Neural cell (in vitro differentiated cells): Measurements from ENCODE around the gene PNRC2.

Experiments used
- EP300 ChIP-seq: fragments of 450-650 bp; conservative IDR thresholded peaks from 2 replicates; pipeline ENCODE4 v1.6.1; 2014; ENCODE audit warnings: antibody characterized with exemption, mild to moderate bottlenecking, moderate library complexity; ENCODE audit not compliant: poor library complexity, severe bottlenecking
- EZH2 ChIP-seq: fragments of 200-600, 300-800 bp; shearing (Covaris generic), sonication (generic); IDR thresholded peaks from 2 replicates; pipeline ENCODE4 v1.6.1; 2014; ENCODE audit warnings: antibody characterized with exemption, low read length, borderline replicate concordance, mild to moderate bottlenecking; ENCODE audit not compliant: insufficient read depth, poor library complexity, severe bottlenecking
- POLR2AphosphoS5 ChIP-seq: IDR thresholded peaks from 2 replicates; pipeline ENCODE4 v1.6.1; 2012
- SMC3 ChIP-seq: fragments of 450-650 bp; conservative IDR thresholded peaks from 2 replicates; pipeline ENCODE4 v1.6.1; 2014; ENCODE audit warnings: antibody characterized with exemption, mild to moderate bottlenecking, moderate library complexity; ENCODE audit not compliant: poor library complexity
- TAF1 ChIP-seq: IDR thresholded peaks from 2 replicates; pipeline ENCODE4 v1.6.1; 2012; ENCODE audit warnings: low read depth
- TF ChIP-seq, protein P1 (sequence below): fragments of 450-650 bp; IDR thresholded peaks from 2 replicates; pipeline ENCODE4 v1.5.1; 2014; ENCODE audit warnings: antibody characterized with exemption, mild to moderate bottlenecking, moderate library complexity; ENCODE audit not compliant: poor library complexity, severe bottlenecking
- TF ChIP-seq, protein P2 (sequence below): IDR thresholded peaks from 2 replicates; pipeline ENCODE4 v1.6.1; 2012; ENCODE audit warnings: borderline replicate concordance

DNA sequence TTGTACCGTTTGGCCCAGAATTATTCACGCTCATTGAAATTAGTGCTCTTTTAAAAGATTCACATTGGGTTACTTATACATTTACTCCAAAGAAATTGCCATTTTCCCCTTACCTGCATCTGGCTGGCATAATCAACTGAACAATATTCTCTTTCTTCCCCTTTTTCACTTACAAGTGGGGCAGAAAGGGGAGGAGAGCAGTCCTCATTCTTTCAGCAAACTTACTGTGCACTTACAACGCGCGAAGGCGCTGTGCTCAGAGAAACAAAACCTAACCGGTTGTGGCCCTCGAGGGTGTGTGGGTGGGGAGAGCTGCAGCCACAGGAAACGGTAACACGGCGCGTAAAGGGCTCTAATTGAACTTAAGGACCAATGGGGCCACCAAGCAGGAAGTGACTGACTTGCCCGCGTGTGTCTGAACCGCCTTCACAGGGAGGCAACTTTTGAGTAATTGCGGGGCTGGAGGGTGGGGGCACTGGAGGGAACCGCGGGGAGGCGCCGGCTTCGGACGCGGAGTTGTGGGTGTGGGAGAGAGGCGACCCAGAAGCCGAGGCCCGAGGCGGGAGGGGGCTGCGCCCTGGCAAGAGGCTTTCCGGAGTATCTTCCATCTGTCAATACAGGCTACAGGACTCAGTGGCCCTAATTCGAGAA lies 693 bp upstream of the PNRC2 start:
- TF ChIP-seq, protein P1, sequence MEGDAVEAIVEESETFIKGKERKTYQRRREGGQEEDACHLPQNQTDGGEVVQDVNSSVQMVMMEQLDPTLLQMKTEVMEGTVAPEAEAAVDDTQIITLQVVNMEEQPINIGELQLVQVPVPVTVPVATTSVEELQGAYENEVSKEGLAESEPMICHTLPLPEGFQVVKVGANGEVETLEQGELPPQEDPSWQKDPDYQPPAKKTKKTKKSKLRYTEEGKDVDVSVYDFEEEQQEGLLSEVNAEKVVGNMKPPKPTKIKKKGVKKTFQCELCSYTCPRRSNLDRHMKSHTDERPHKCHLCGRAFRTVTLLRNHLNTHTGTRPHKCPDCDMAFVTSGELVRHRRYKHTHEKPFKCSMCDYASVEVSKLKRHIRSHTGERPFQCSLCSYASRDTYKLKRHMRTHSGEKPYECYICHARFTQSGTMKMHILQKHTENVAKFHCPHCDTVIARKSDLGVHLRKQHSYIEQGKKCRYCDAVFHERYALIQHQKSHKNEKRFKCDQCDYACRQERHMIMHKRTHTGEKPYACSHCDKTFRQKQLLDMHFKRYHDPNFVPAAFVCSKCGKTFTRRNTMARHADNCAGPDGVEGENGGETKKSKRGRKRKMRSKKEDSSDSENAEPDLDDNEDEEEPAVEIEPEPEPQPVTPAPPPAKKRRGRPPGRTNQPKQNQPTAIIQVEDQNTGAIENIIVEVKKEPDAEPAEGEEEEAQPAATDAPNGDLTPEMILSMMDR, result no peak
- TF ChIP-seq EP300 (no peak), SMC3 (no peak), TAF1 (no peak), EZH2 (no peak), POLR2AphosphoS5 (no peak)
- TF ChIP-seq, protein P2, sequence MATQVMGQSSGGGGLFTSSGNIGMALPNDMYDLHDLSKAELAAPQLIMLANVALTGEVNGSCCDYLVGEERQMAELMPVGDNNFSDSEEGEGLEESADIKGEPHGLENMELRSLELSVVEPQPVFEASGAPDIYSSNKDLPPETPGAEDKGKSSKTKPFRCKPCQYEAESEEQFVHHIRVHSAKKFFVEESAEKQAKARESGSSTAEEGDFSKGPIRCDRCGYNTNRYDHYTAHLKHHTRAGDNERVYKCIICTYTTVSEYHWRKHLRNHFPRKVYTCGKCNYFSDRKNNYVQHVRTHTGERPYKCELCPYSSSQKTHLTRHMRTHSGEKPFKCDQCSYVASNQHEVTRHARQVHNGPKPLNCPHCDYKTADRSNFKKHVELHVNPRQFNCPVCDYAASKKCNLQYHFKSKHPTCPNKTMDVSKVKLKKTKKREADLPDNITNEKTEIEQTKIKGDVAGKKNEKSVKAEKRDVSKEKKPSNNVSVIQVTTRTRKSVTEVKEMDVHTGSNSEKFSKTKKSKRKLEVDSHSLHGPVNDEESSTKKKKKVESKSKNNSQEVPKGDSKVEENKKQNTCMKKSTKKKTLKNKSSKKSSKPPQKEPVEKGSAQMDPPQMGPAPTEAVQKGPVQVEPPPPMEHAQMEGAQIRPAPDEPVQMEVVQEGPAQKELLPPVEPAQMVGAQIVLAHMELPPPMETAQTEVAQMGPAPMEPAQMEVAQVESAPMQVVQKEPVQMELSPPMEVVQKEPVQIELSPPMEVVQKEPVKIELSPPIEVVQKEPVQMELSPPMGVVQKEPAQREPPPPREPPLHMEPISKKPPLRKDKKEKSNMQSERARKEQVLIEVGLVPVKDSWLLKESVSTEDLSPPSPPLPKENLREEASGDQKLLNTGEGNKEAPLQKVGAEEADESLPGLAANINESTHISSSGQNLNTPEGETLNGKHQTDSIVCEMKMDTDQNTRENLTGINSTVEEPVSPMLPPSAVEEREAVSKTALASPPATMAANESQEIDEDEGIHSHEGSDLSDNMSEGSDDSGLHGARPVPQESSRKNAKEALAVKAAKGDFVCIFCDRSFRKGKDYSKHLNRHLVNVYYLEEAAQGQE, result no peak
